GM18861 (cell line): ENCODE data around the gene RPS17.

ENCODE experiments used
- ATAC-seq: cut with Tn5 transposase; IDR thresholded peaks from one replicate; pipeline ENCODE4 v1.9.1; 2021; ENCODE audit not compliant: unreplicated experiment

RPS17 gene

GRCh38 chr15:82540055-82540983 is at the start of gene RPS17:
Gene RPS17 (minus strand): TSS chr15:82540457. CDS start chr15:82540428, 29 bp downstream.
- peak; percentile 86 for ATAC-seq

DNA sequence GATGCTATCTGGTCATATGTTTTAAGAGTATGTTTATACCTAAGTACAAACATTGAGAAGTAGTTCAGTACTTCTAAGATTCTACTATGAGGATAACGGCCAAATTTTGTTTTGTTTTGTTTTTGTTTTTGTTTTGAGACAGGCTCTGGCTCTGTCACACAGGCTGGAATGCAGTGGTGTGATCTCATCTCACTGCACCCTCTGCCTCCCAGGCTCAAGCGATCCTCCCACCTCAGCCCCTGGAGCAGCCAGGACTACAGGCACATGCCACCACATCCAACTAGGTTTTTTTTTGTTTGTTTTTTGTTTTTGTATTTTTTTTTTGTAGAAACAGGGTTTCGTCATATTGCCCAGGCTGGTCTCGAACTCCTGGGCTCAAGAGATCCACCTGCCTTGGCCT is 47.5 kb upstream of the RPS17 start:
- ATAC-seq = no peak

DNA sequence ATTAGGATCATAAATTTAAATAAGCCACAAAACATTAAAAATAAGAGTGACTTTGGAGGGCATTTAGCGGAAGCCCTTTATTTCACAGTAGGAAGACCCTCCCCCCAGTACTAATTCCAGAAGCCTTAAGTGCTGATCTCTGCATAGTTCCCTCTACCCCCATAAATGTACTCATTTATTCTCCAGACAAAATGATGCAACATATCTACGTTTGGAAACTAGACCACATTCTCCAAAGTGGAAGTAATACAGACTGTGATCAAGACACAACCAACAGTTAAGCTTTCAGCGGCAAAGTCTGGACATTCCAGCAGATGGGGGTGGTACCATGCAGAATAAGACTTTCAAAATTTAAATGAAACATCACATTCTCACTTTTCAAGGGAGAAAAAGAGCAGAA is 44.8 kb upstream of the RPS17 start:
- no peak for ATAC-seq

DNA sequence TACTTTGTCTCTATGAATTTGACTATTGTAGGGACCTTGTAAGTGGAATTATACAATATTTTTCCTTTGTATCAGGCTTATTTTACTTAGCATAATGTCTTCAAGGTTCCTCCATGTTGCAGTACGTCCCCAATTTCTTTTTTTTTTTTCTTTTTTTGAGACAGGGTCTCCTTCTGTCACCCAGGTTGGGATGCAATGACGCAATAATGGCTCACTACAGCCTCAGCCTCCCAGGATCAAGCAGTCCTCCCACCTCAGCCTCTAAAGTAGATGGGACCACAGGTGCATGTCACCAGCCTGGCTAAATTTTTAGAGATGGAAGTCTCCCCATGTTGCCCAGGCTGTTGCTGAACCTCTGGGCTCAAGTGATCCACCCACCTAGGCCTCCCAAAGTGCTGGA is 40.5 kb upstream of the RPS17 start:
- no peak for ATAC-seq

GRCh38 chr15:82575335-82575734 is 35.1 kb upstream of the RPS17 start:
- no peak for ATAC-seq

DNA sequence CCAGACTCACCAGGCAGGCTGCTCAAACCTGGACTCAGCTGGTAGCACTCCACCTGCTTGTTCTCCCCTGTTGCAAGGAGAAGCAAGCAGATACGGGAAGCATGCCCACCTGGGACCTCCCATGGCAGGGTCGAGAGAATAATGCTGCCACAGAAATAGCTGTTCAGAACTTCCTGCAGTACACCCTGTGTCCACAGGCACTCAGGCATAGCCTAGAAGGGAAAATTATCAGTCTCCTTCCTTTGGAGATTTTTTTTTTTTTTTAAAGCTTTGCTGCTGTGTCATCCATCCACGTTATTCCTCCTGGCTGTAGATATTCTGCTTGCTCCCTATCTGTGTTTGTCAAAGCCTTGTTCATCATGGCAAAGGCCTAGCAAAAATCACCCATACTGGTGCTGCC is 32.7 kb upstream of the RPS17 start:
- no peak for ATAC-seq

- no peak for ATAC-seq
Observed at GRCh38 chr15:82572311-82572710, 32.1 kb upstream of the RPS17 start.

GRCh38 chr15:82571722-82572222 is 31.5 kb upstream of the RPS17 start:
- no peak for ATAC-seq

DNA sequence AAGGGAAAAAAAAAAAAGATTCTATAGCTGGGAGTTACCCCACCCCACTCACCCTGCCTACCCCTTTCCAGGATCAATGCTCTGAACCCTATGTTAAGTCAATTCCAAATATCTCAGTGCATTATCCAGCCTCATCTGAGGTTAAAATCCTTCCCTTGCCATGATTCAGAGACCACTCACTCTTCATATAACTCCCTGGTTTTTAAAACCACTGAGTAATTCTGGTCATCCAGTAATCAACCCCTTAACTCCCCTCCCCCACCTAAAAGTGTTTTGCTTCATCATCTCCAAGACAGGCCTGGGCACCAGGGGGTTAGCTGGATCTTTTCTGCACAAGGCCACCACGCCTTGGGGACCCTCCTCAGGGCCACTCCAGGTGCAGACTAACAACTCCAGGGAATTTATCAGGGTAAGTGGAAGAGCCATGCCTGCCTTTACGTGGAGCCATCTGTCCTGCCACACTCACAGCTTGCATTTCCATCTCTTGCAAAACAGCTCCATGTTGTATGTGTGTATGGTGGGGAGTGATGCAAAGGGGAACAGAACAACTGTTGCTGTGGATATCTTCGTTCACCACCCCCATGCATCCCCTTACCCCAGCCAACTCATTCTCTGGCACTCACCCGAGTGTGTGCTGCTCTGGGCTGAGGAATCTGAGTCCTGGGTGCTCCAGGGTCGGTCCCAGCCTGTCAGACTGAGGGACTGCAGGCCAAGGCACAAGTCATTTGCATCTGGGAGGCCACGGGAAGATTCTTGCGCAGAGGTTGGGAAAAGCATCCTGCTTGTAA is 30.7 kb upstream of the RPS17 start:
- no peak for ATAC-seq

DNA sequence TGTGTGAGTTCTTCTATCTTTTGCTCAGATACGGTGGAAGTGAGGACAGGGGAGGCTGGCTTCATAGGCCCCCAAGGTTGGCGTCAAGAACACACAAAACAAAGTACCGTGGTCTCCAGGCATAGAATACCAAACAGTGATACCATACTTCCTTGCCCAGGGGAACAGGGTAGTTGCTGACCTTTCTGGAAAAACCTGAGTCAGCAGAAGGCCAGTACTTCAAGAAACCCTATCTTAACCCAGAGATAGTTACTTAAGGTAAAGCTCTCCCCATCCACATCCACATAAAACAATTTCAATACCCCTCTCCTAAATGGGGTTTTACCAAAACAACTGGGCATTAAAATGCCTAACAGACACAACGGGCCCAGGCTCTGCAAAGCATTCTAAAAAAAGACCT is 29.6 kb upstream of the RPS17 start:
- ATAC-seq = no peak

DNA sequence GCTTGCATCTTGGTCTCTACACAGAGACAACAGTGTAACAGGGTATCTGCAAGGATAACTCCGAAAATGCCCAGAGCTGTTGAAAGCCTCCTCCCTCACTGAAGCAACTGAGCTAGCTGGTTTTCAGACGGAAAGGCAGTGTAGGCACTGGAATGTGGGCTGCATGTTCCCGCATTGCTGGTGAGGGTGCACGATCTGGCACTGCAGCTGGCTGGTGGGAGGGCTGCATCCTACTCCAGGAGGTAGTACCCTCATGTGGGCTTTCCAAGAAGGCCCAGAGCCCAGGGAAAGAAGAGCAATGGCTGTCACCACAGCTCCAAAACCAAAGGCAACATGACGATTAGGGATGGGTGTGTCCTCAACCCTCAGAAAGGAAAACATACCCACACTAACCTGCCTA is 28.7 kb upstream of the RPS17 start:
- no peak for ATAC-seq

DNA sequence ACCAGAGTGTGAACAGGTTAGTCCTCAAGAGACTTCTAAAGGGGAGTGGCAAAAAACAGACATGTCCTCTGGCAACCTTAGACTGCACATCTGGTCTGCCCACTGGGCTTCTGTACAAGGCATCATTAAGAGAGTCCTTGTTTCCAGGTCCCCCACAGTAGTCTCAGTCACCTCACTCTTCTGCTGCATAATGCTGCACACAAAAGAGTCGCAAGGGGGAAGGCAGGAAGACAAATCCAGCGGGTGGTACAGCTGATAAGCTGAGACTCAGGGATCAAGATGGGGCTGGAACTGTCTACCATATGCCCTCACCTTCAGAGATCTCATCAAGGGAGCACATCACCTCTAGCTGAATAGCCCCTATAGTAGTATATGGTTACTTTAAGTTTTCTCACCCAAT is 27.4 kb upstream of the RPS17 start:
- no peak for ATAC-seq

DNA sequence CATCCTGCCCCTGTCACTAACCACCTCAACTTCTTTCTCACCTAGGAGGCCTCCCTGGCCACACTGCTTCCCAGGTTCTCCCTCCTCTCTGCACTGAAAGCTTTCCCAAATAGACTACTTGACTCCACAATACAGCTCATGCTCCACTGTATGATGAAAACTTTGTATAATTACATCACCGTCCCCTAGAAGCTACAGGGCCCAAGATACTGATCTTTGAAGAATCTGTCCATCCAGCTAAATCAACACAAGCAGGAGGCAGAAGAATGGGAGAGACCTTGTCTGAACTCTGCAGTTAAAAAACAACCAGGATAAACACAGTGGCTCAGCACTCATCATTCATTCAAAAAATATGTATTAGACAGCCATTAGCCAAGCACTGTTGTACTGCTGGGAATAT is 26.4 kb upstream of the RPS17 start:
- no peak for ATAC-seq

DNA sequence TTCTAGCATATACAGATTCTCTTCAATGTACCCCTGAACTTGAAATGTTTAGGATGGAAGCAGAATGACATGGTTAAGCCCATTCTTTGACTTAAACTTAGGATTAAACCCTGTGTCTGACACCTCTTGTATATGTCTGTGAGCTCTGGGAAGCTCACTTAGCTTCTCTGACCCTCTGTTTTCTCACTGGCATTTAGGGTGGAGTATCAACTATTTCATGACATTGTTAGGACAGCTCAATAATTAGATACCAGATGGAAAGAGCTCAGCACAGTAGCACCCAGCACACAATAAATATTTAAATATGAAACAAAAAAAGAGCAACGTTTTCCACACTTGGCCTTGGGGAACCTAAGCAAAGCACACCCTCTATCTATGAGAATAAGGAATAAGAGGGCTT is 18.2 kb upstream of the RPS17 start:
- ATAC-seq = no peak

DNA sequence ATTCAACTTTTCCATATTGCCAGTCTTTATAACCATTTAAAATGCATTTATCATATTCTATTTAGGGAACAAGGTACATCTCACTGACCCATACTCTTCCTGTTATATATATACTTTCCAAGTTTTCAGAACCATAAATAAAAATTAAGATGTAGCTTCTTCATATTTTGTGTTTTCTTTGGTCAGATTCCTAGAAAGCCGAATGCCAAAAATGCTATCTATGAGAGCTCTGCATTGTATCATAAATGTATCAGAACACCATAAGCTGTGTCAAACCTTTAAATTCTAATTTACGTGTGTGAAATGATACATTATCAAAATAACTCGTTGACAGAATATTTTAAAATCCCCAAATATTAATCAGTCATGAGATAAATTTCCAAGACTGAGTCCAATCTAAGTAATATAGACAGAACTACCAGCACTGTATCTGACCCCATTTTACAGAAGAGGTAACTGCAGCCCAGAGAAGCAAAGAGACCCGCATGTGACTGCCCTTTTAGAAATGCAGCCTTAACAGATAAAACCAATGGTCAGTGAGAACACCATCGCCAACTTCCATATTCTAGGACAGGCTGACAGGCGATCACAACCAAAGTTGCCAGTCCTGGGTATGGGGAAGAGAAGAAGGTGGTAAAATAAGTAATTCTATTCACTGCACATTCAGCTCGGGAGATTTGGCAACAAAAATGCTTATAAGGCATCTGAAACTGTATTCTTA is 16.2 kb upstream of the RPS17 start:
- ATAC-seq = no peak

DNA sequence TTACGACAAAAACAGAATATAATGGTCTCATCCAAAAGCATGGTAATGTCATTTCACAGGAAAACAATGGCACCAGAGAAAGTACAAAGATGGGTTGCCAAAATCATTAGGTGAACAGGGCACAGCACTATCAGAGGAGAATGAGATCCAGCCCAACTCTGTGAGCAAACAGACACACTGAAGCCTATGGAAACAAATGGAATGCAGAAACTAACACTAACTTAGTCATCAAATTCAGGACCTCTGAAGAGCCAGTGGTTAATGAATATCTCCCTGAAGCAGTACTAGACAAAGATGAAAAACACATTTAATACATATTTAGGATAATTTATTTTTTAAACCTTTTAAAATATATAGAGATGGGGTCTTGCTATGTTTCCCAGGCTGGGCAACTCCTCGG is 14.6 kb upstream of the RPS17 start:
- ATAC-seq = no peak

DNA sequence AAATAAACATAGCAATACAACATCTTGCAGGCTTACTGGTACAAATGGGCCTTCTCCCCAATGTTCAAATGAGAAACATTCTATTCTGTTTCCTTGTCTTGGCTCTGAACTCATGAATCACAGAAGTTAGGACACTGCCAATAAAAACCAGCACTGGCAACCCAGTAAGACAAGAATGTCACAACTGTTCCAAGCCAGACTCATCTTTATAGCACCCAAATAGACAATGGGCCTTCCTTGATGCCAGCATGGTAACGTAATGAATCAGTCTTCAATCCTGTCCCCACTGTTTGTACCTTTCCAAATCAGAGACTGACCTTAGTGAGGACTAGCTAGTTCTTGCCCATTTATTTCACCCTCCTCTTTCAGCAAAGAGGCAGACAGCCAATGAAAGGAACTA is 14.1 kb upstream of the RPS17 start:
- no peak for ATAC-seq

GRCh38 chr15:82553846-82554245 is 13.6 kb upstream of the RPS17 start:
- no peak for ATAC-seq

- no peak for ATAC-seq
Observed at GRCh38 chr15:82552861-82553260, 12.6 kb upstream of the RPS17 start.

DNA sequence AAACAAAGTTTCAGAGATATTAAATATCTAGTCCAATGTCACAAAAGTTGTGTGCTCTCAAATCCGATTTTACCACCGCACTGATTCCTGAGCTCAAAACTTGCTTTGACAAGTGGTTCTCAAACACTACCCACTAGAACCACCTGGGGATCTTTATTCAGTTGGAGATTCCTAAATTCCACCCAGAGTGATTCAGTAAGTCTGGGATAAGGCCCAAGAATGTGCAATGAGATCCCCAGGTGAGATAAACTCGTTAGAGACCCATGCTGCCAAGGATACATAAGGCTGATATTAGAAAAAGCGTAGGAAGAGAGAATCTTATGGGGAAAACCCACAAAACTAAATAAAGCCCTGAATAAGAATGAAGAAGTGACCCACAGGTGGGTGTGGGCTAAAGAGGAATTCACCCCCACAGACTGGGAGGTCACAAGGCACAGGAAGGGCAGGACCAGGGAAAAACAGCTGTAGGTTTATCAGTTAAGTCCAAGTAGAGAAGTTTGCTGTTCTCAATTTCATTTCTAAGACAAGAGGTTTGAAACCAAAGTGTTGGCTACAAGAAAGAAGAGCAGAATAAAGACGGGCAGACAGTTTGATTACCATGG is 11.5 kb upstream of the RPS17 start:
- ATAC-seq = no peak

GRCh38 chr15:82549199-82549665 is 9.0 kb upstream of the RPS17 start:
- no peak for ATAC-seq
